IMR-90 (cell line): ENCODE data around the gene SLC25A11. TPM values are rescaled to one million over a fixed set of nuclear protein-coding genes. Genes with fewer than 3 reads are reported as not detected.

Experiments
- ATAC-seq: fragments of 200-7000 bp; cut with Tn5 transposase; 2 replicates; pipeline ENCODE4 v1.9.1; 2020; ENCODE audit warnings: low read depth, mild to moderate bottlenecking, moderate library complexity
- BruUV-seq: library from RNA; stranded (reverse); fragments of 400-500 nt; replicated peaks from 2 replicates; lab custom pipeline; 2021; lab: Mats Ljungman, UMichigan
- CTCF ChIA-PET: fragments of 300-600 bp; formaldehyde crosslinking; extraction: SDS; loops from one replicate; lab custom pipeline; 2021; ENCODE audit warnings: antibody characterized with exemption; lab: Yijun Ruan, JAX
- POLR2A ChIA-PET: fragments of 300-600 bp; sonication (Branson Sonifier 250); formaldehyde crosslinking; loops from one replicate; lab custom pipeline; 2022; ENCODE audit warnings: antibody characterized with exemption; ENCODE audit not compliant: unreplicated experiment; lab: Charles Lee
- DNase-seq: peaks from one replicate; pipeline ENCODE4 v3.0.0; 2013
- H2AFZ ChIP-seq: replicated peaks from 2 replicates; pipeline ENCODE3; 2013; ENCODE audit warnings: low read length, mild to moderate bottlenecking; ENCODE audit not compliant: poor library complexity
- H2AK5ac ChIP-seq: 2 replicates; pipeline ENCODE4 v1.6.1; 2013; ENCODE audit warnings: low read depth, low read length, inconsistent platforms
- H2AK9ac ChIP-seq: replicated peaks from 2 replicates; pipeline ENCODE3; 2013; ENCODE audit warnings: mild to moderate bottlenecking, low read depth, low read length, moderate library complexity; ENCODE audit not compliant: poor library complexity
- H2BK120ac ChIP-seq: 2 replicates; pipeline ENCODE4 v1.6.1; 2013; ENCODE audit warnings: low read depth, low read length, inconsistent platforms
- H2BK15ac ChIP-seq: 3 replicates; pipeline ENCODE4 v1.6.1; 2013; ENCODE audit warnings: low read depth, low read length, inconsistent platforms
- H2BK20ac ChIP-seq: 2 replicates; pipeline ENCODE4 v1.6.1; 2013; ENCODE audit warnings: low read depth, mild to moderate bottlenecking, inconsistent platforms, low read length, moderate library complexity
- H2BK5ac ChIP-seq: 2 replicates; pipeline ENCODE4 v1.6.1; 2013; ENCODE audit warnings: mild to moderate bottlenecking, low read depth, low read length, inconsistent platforms; ENCODE audit not compliant: poor library complexity, severe bottlenecking
- H3K14ac ChIP-seq: replicated peaks from 2 replicates; pipeline ENCODE4 v1.6.1; 2013; ENCODE audit warnings: low read depth, low read length, inconsistent platforms
- H3K18ac ChIP-seq: 2 replicates; pipeline ENCODE4 v1.6.1; 2013; ENCODE audit warnings: low read depth, low read length, control low read depth
- H3K23ac ChIP-seq: 2 replicates; pipeline ENCODE4 v1.6.1; 2013; ENCODE audit warnings: low read depth, low read length, inconsistent platforms
- H3K27ac ChIP-seq: 2 replicates; pipeline ENCODE4 v1.5.1; 2013; ENCODE audit warnings: mild to moderate bottlenecking, control low read depth, low read length; ENCODE audit not compliant: insufficient read depth
- H3K27me3 ChIP-seq: 2 replicates; pipeline ENCODE4 v1.6.1; 2013; ENCODE audit warnings: low read length; ENCODE audit not compliant: control insufficient read depth, insufficient read depth
- H3K36me3 ChIP-seq: 2 replicates; pipeline ENCODE4 v1.6.1; 2013; ENCODE audit warnings: low read length, mixed read lengths; ENCODE audit not compliant: control insufficient read depth, insufficient read depth
- H3K4ac ChIP-seq: 2 replicates; pipeline ENCODE4 v1.6.1; 2013; ENCODE audit warnings: low read depth, low read length, inconsistent platforms
- H3K4me1 ChIP-seq: 2 replicates; pipeline ENCODE4 v1.6.1; 2013; ENCODE audit warnings: low read length, mixed read lengths; ENCODE audit not compliant: control insufficient read depth, insufficient read depth
- H3K4me2 ChIP-seq: 2 replicates; pipeline ENCODE4 v1.6.1; 2013; ENCODE audit warnings: low read depth, mild to moderate bottlenecking, control low read depth, low read length, moderate library complexity
- H3K4me3 ChIP-seq: 2 replicates; pipeline ENCODE4 v1.5.1; 2013; ENCODE audit warnings: low read depth, mild to moderate bottlenecking, control low read depth, low read length, moderate library complexity; ENCODE audit not compliant: insufficient read depth
- H3K56ac ChIP-seq: 2 replicates; pipeline ENCODE4 v1.6.1; 2013; ENCODE audit warnings: low read length, inconsistent platforms; ENCODE audit not compliant: insufficient read depth; ENCODE audit errors: extremely low read depth
- H3K79me1 ChIP-seq, 2 experiments: 2 replicates each; pipeline ENCODE4 v1.6.1; 2013; ENCODE audit warnings: low read length in 2 of 2, inconsistent platforms in 1 of 2, low read depth in 1 of 2
- H3K9ac ChIP-seq: 2 replicates; pipeline ENCODE4 v1.6.1; 2013; ENCODE audit warnings: low read depth, low read length, control low read depth
- H3K9me1 ChIP-seq: 2 replicates; pipeline ENCODE4 v1.6.1; 2013; ENCODE audit warnings: low read length, inconsistent platforms; ENCODE audit not compliant: insufficient read depth
- H3K9me3 ChIP-seq: 2 replicates; pipeline ENCODE4 v1.6.1; 2013; ENCODE audit warnings: low read length; ENCODE audit not compliant: control insufficient read depth, insufficient read depth
- H4K20me1 ChIP-seq: 2 replicates; pipeline ENCODE4 v1.6.1; 2013; ENCODE audit warnings: low read length, inconsistent platforms; ENCODE audit not compliant: insufficient read depth
- H4K5ac ChIP-seq: 2 replicates; pipeline ENCODE4 v1.6.1; 2013; ENCODE audit warnings: mild to moderate bottlenecking, low read depth, low read length, control low read depth
- H4K8ac ChIP-seq, 2 experiments: 2 replicates each; pipeline ENCODE4 v1.6.1; 2013; ENCODE audit warnings: low read depth in 2 of 2, low read length in 2 of 2, control low read depth in 1 of 2, inconsistent platforms in 1 of 2
- H4K91ac ChIP-seq: 2 replicates; pipeline ENCODE4 v1.6.1; 2013; ENCODE audit warnings: low read depth, low read length, inconsistent platforms; ENCODE audit not compliant: insufficient read depth
- BHLHE40 ChIP-seq: fragments of 150-350 bp; IDR thresholded peaks from 2 replicates; pipeline ENCODE4 v1.6.1; 2016; ENCODE audit warnings: mild to moderate bottlenecking, low read depth, low read length
- CEBPB ChIP-seq: IDR thresholded peaks from 2 replicates; pipeline ENCODE4 v1.6.1; 2012; ENCODE audit warnings: low read depth, low read length, improper control_type of control experiment
- CHD1 ChIP-seq: IDR thresholded peaks from 2 replicates; pipeline ENCODE4 v1.6.1; 2012; ENCODE audit warnings: low read depth, low read length, improper control_type of control experiment
- CTCF ChIP-seq: conservative IDR thresholded peaks from 2 replicates; pipeline ENCODE4 v1.5.1; 2012; ENCODE audit warnings: mild to moderate bottlenecking, low read depth, low read length, improper control_type of control experiment
- MAZ ChIP-seq: IDR thresholded peaks from 2 replicates; pipeline ENCODE4 v1.6.1; 2012; ENCODE audit warnings: low read depth, mild to moderate bottlenecking, low read length, improper control_type of control experiment, moderate library complexity, borderline replicate concordance
- RAD21 ChIP-seq: IDR thresholded peaks from 2 replicates; pipeline ENCODE4 v1.6.1; 2012; ENCODE audit warnings: low read length, improper control_type of control experiment
- SMC3 ChIP-seq: fragments of 150-350 bp; IDR thresholded peaks from 2 replicates; pipeline ENCODE4 v1.6.1; 2016; ENCODE audit warnings: low read depth, mild to moderate bottlenecking, antibody characterized with exemption, low read length, moderate library complexity
- USF2 ChIP-seq: fragments of 150-350 bp; IDR thresholded peaks from 2 replicates; pipeline ENCODE4 v1.6.1; 2017; ENCODE audit warnings: mild to moderate bottlenecking, antibody characterized with exemption, low read length, low read depth
- WGBS, 2 experiments: methylation state at CpG; one replicate each; pipeline versions ENCODE4 v1.1.5 to v1.1.7; 2013; ENCODE audit warnings: missing lambda C conversion rate in 2 of 2; ENCODE audit not compliant: insufficient read length in 1 of 2; ENCODE audit errors: extremely low coverage in 2 of 2; 5-methylcytosine and 5-hydroxymethylcytosine counted together
- dilution Hi-C: fragments of 300-500 bp; cut with HindIII; formaldehyde crosslinking; loops from one replicate; pipeline ENCODE4 v1.14.3; 2018; ENCODE audit warnings: low sequenced_read_pairs; ENCODE audit not compliant: unreplicated experiment
- in situ Hi-C: fragments of 300-500 bp; cut with MboI; formaldehyde crosslinking; loops from 3 replicates; pipeline ENCODE4 v1.14.3; 2019; ENCODE audit warnings: low sequenced_read_pairs, inconsistent platforms, mixed read lengths
- intact Hi-C: fragments of 100-400 bp; cut with micrococcal nuclease; formaldehyde crosslinking; loops from 2 replicates; pipeline ENCODE4 v1.10.0; 2022
- polyA plus RNA-seq, 3 experiments: library from polyadenylated mRNA; depleted of rRNA; stranded (reverse); fragments of >200 nt; gene quantifications; 2 replicates each; pipeline ENCODE4 v1.2.3, GENCODE V29; 2012; ENCODE audit warnings: low replicate concordance in 1 of 3
- total RNA-seq: library from RNA; depleted of rRNA; stranded (reverse); fragments of >200 nt; gene quantifications from 2 replicates; pipeline ENCODE4 v1.2.3, GENCODE V29; 2012

Gene SLC25A11
- total and polyA plus RNA-seq, 2 of the 4 experiments (the other 2 are of a cell fraction) = 35.0 to 62.2 TPM

- Histone ChIP-seq H3K27me3 (no peaks in the 10 kb centered on the region), H3K4me3 (peak within 1 kb of the TSS; percentile 72), H3K27ac (peak within 1 kb of the TSS; percentile 72), H3K18ac (peak within 1 kb of the TSS; percentile 38), H2BK5ac (peak within 1 kb of the TSS; percentile 84), H2BK20ac (no peak within 1 kb of the TSS), H3K4me2 (peak within 1 kb of the TSS; percentile 91), H4K8ac (peak within 1 kb of the TSS; percentile 93 to 97), H4K91ac (peak within 1 kb of the TSS; percentile 88), H2AK5ac (peak within 1 kb of the TSS; percentile 90), H3K36me3 (peaks cover 8% of the 10 kb centered on the region), H2AFZ (peak within 1 kb of the TSS; percentile 99), H3K4me1 (peaks cover 7% of the 10 kb centered on the region), H4K20me1 (no peaks in the 10 kb centered on the region), H3K9me1 (peaks cover 21% of the 10 kb centered on the region), H2BK120ac (peak within 1 kb of the TSS; percentile 55; the same call in 1 of the 2 replicates), H3K23ac (peak within 1 kb of the TSS; percentile 95), H2BK15ac (no peak within 1 kb of the TSS; the same call in 2 of the 3 replicates), H2AK9ac (peak within 1 kb of the TSS; percentile 100), H4K5ac (peak within 1 kb of the TSS; percentile 68), H3K56ac (peak within 1 kb of the TSS; percentile 55), H3K9me3 (no peaks in the 10 kb centered on the region), H3K79me1 (peaks cover 17 to 54% of the 10 kb centered on the region in 2 experiments; a peak in 3 of 4 replicates), H3K14ac (peak within 1 kb of the TSS; percentile 86), H3K4ac (peak within 1 kb of the TSS; percentile 91), H3K9ac (peak within 1 kb of the TSS; percentile 82)
- DNase-seq (peak; percentile 56), ATAC-seq (peak; percentile 94)
- 4% methylated on average over 28 of the region's 78 CpGs; no CpG with 5 or more reads in 1 of the 2 experiments for WGBS, 2 experiments
- ChIA-PET CTCF (interaction anchor here (1.0 to 2.1 kb wide), 3 partner anchors 10 to 19 kb away, joined by 3 to 11 read pairs (median 4); partner anchors contain the start of genes INCA1, KIF1C and SPAG7), POLR2A (interaction anchor here (1.1 kb wide), 1 partner anchor 42 kb away, joined by 4 read pairs; no protein-coding TSS in a partner anchor)
- in situ Hi-C loops = no loop called here
- dilution Hi-C loops = no loop called here
- intact Hi-C loops = loop anchor here (1.0 kb wide), 2 partner anchors 39 to 78 kb away; partner anchors contain the start of gene PFN1
- TF ChIP-seq CTCF = peak; percentile 71
- no peak for TF ChIP-seq CHD1
- no peak for TF ChIP-seq CEBPB
- TF ChIP-seq BHLHE40 = peak; percentile 23; the same call in 1 of the 2 replicates
- TF ChIP-seq RAD21 = peak; percentile 46
- peak; percentile 29; the same call in 1 of the 2 replicates for TF ChIP-seq SMC3
- peak; percentile 52 for TF ChIP-seq MAZ
- TF ChIP-seq USF2 = peak; percentile 24; the same call in 1 of the 2 replicates
- no TSS peak for BruUV-seq
Observed at GRCh38 chr17:4986951-4987766, 47.3 kb upstream of the SLC25A11 start, which contains the start of gene CAMTA2. CAMTA2 (minus strand) TSS chr17:4987675; CDS start chr17:4986222, 1,453 bp downstream.
